Endothelial cell of umbilical vein (primary cell): ENCODE measurements around the gene DSCAML1. TPM values are rescaled to one million over a fixed set of nuclear protein-coding genes. Genes with fewer than 3 reads are reported as not detected.

ENCODE experiments used
- BruUV-seq: library from RNA; stranded (reverse); fragments of 400-500 nt; replicated peaks from 2 replicates; lab custom pipeline; 2021; lab: Mats Ljungman, UMichigan
- CTCF ChIA-PET: fragments of 300-600, 350-600 bp; sonication (Branson Sonifier 250); formaldehyde crosslinking; loops from one replicate; lab custom pipeline; 2021; ENCODE audit warnings: antibody characterized with exemption, inconsistent platforms; lab: Charles Lee
- POLR2A ChIA-PET: fragments of 300-600, 350-600 bp; sonication (Branson Sonifier 250); formaldehyde crosslinking; loops from one replicate; lab custom pipeline; 2021; ENCODE audit warnings: antibody characterized with exemption, inconsistent platforms; lab: Charles Lee
- DNase-seq: peaks from one replicate; pipeline ENCODE4 v3.0.0-alpha.2; 2011; ENCODE audit warnings: low read depth, low spot score
- FAIRE-seq: peaks from 2 replicates; lab custom pipeline; 2011; peaks lifted over from hg19 to GRCh38; lab: Jason Lieb, UNC
- H2AFZ ChIP-seq: 2 replicates; pipeline ENCODE4 v1.6.0; 2012; ENCODE audit warnings: low read depth, low read length, control low read depth, inconsistent platforms
- H3K27ac ChIP-seq: 2 replicates; pipeline ENCODE4 v1.5.1; 2011; ENCODE audit warnings: low read depth, mild to moderate bottlenecking, control low read depth, low read length, moderate library complexity; ENCODE audit not compliant: insufficient read depth
- H3K27me3 ChIP-seq, 2 experiments: 2 replicates each; pipeline versions ENCODE4 v1.6.0 to v1.6.1; 2011; ENCODE audit warnings: low read length in 2 of 2, mixed read lengths in 1 of 2; ENCODE audit not compliant: control insufficient read depth in 2 of 2, insufficient read depth in 2 of 2
- H3K36me3 ChIP-seq, 2 experiments: 2 replicates in 1 of 2; 3 replicates in 1 of 2; pipeline ENCODE4 v1.5.1; 2011; ENCODE audit warnings: low read length in 2 of 2, mild to moderate bottlenecking in 1 of 2, moderate library complexity in 1 of 2; ENCODE audit not compliant: control insufficient read depth in 2 of 2, insufficient read depth in 2 of 2; ENCODE audit errors: extremely low read depth in 1 of 2
- H3K4me1 ChIP-seq: 3 replicates; pipeline ENCODE4 v1.5.1; 2011; ENCODE audit warnings: mild to moderate bottlenecking, low read length; ENCODE audit not compliant: control insufficient read depth, insufficient read depth; ENCODE audit errors: extremely low read depth
- H3K4me2 ChIP-seq: 2 replicates; pipeline ENCODE4 v1.6.1; 2011; ENCODE audit warnings: low read length, control low read depth, mixed read lengths; ENCODE audit not compliant: insufficient read depth
- H3K4me3 ChIP-seq, 3 experiments: fragments of 200-600 bp in 1 of 3; sonication (generic), shearing (Covaris generic) in 1 of 3; replicated peaks in 1 of 3; 2 replicates each; pipeline ENCODE4 v1.5.1; 2011 to 2016; ENCODE audit warnings: control low read depth in 3 of 3, low read length in 3 of 3, mild to moderate bottlenecking in 2 of 3, inconsistent platforms in 1 of 3, low read depth in 1 of 3, moderate library complexity in 1 of 3; ENCODE audit not compliant: insufficient read depth in 1 of 3
- H3K79me2 ChIP-seq: 2 replicates; pipeline ENCODE4 v1.6.0; 2012; ENCODE audit warnings: low read length, inconsistent platforms; ENCODE audit not compliant: control insufficient read depth, insufficient read depth
- H3K9ac ChIP-seq: replicated peaks from 2 replicates; pipeline ENCODE3; 2011; ENCODE audit warnings: low read length, control low read depth; ENCODE audit not compliant: insufficient read depth; ENCODE audit errors: extremely low read depth
- H3K9me1 ChIP-seq: replicated peaks from 3 replicates; pipeline ENCODE4 v1.6.0; 2011; ENCODE audit warnings: mild to moderate bottlenecking, low read length; ENCODE audit not compliant: control insufficient read depth, insufficient read depth; ENCODE audit errors: extremely low read depth
- H3K9me3 ChIP-seq: replicated peaks from 2 replicates; pipeline ENCODE4 v1.5.1; 2012; ENCODE audit warnings: low read length, inconsistent platforms; ENCODE audit not compliant: control insufficient read depth, insufficient read depth
- H4K20me1 ChIP-seq: replicated peaks from 2 replicates; pipeline ENCODE3; 2011; ENCODE audit warnings: mild to moderate bottlenecking, low read length; ENCODE audit not compliant: control insufficient read depth, insufficient read depth; ENCODE audit errors: extremely low read depth
- CTCF ChIP-seq, 2 donors: IDR thresholded peaks; 1 replicate in 1 of 2; 2 replicates in 1 of 2; pipeline ENCODE4 v1.5.1; 2011; ENCODE audit warnings: low read length in 2 of 2, mild to moderate bottlenecking in 2 of 2, moderate library complexity in 2 of 2, control low read depth in 1 of 2, inconsistent platforms in 1 of 2, low read depth in 1 of 2; ENCODE audit not compliant: insufficient read depth in 1 of 2; ENCODE audit errors: extremely low read depth in 1 of 2
- EZH2 ChIP-seq: IDR thresholded peaks from 2 replicates; pipeline ENCODE4 v1.6.1; 2012; ENCODE audit warnings: borderline replicate concordance, low read depth, mild to moderate bottlenecking, moderate library complexity, low read length, inconsistent platforms; ENCODE audit not compliant: severe bottlenecking
- FOS ChIP-seq: IDR thresholded peaks from 2 replicates; pipeline ENCODE4 v1.6.1; 2011; ENCODE audit warnings: mild to moderate bottlenecking, low read length, moderate library complexity, borderline replicate concordance; ENCODE audit not compliant: insufficient read depth
- MAX ChIP-seq: IDR thresholded peaks from 2 replicates; pipeline ENCODE4 v1.6.1; 2011; ENCODE audit not compliant: insufficient read depth, insufficient read length
- POLR2A ChIP-seq: IDR thresholded peaks from 2 replicates; pipeline ENCODE4 v1.6.1; 2012; ENCODE audit warnings: low read depth, mild to moderate bottlenecking, control low read depth, low read length
- POLR2AphosphoS5 ChIP-seq: IDR thresholded peaks from 2 replicates; pipeline ENCODE4 v1.6.1; 2012; ENCODE audit warnings: low read depth, mild to moderate bottlenecking, control low read depth, low read length, moderate library complexity; ENCODE audit not compliant: insufficient read depth
- dilution Hi-C: fragments of 300-500 bp; cut with MboI; formaldehyde crosslinking; loops from one replicate; pipeline ENCODE4 v1.15.0; 2019; ENCODE audit warnings: low sequenced_read_pairs; ENCODE audit not compliant: extremely low pct_ligation_motif_present
- intact Hi-C: fragments of 100-400 bp; cut with micrococcal nuclease; formaldehyde crosslinking; loops from one replicate; pipeline ENCODE4 v1.10.0; 2022
- polyA plus RNA-seq, 4 experiments: library from polyadenylated mRNA; depleted of rRNA in 3 of 4; stranded (reverse) in 3 of 4; unstranded in 1 of 4; fragments of >200 nt; gene quantifications; 2 replicates each; pipeline versions ENCODE4 v1.2.1 to v1.2.3, GENCODE V29; 2011 to 2012; ENCODE audit warnings: missing spikeins in 1 of 4
- total RNA-seq: library from RNA; stranded (reverse); gene quantifications from 2 replicates; pipeline ENCODE4 v1.2.3, GENCODE V29; 2021

DSCAML1 gene
- total and polyA plus RNA-seq, 2 donors (not counting 3 experiments of a cell fraction or from before 2014, with no cell fraction given), result not detected

DNA sequence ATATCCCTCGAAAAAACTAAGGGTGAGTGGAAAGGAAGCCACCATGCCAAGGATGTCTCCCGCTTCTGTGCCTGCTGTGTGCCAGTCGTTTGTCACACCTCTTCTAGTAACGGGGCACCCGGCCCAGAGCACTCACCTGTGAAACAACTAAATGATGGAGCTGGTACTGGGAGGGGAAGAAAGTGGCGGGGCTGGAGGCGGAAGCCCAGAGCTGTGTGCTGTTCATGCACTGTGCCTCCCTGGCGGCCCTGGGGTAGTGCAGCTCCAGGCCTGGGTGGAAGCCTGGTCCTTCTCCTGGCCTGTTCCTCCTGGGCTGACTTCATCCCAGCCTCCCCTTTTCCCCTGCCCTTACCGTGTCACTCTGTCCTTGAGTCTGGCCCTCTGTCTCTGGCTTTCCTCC is 339.2 kb downstream of the DSCAML1 start:
- POLR2A ChIA-PET, result no interaction called here
- no peaks in the 10 kb centered on the region for H3K4me1 ChIP-seq

More for the DNA sequence above, 339.2 kb downstream of the DSCAML1 start:
- H3K27ac ChIP-seq, result no peak overlapping the region
- H3K4me2 ChIP-seq, result no peak overlapping the region
- dilution Hi-C loops (no loop called here), intact Hi-C loops (no loop called here)
- H3K4me3 ChIP-seq, result no peak overlapping the region
- H3K9ac ChIP-seq, result no peak overlapping the region
- no peaks in the 10 kb centered on the region for H3K9me3 ChIP-seq
- no peak for FAIRE-seq
- BruUV-seq, result no TSS peak
- H3K36me3 ChIP-seq, result no peaks in the 10 kb centered on the region
- no peak for DNase-seq
- no peak for TF ChIP-seq MAX
- no peak for TF ChIP-seq FOS
- no peak for TF ChIP-seq EZH2
- TF ChIP-seq CTCF (IDR thresholded peaks at IDR 0.05; ENCODE audit: extremely low read depth in 1 of 2, insufficient read depth in 1 of 2, low read depth in 1 of 2, low read length in 2 of 2), result no peak
- TF ChIP-seq POLR2AphosphoS5, result no peak
- no peak for TF ChIP-seq POLR2A
- H2AFZ ChIP-seq, result no peak overlapping the region
- CTCF ChIA-PET, result interaction anchor here (1.0 to 4.3 kb wide), 2 partner anchors 14 to 32 kb away, joined by 4 to 14 read pairs; no protein-coding TSS in a partner anchor
- no peaks in the 10 kb centered on the region for H4K20me1 ChIP-seq
- peaks cover 2 to 4% of the 10 kb centered on the region in 2 experiments for H3K27me3 ChIP-seq
- H3K9me1 ChIP-seq, result no peaks in the 10 kb centered on the region
- no peaks in the 10 kb centered on the region for H3K79me2 ChIP-seq
